ENCODE data around the gene MORN2. TPM values are rescaled to one million over a fixed set of nuclear protein-coding genes. Genes with fewer than 3 reads are reported as not detected.

The MORN2 gene
- total and polyA plus RNA-seq, 9 of the 15 experiments (the other 6 are each of a cell fraction or from before 2014, with no cell fraction given), result 10.4 to 39.5 (median 20.8) TPM

DNA sequence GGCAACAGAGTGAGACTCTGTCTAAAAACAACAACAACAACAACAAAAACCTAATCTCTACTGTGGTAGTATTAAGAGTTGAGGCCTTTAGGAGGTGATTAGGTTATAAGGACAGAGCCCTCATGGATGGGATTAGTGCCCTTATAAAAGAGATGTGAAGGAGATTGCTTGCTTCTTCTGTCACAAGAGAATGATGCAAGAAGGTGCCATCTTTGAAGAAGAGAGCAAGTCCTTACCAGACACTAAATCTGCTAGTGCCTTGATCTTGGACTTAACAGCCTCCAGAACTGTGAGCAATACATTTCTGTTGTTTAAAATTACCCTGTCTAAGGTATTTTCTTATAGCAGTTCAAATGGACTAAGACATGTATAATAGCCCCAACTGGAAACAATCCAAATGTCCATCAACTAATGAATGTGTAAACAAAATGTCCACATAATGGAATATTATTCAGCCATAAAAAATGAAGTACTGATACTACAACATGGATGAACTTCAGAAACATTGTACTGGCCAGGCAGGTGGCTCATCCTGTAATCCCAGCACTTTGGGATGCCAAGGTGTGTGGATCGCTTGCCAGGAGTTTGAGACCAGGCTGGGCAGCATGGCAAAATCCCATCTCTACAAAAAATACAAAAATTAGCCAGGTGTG lies 12.3 kb downstream of the MORN2 start:
- no TSS peak for BruUV-seq (replicated peaks)
- in situ Hi-C loops (cut with MboI) (no loop called here), intact Hi-C loops (cut with micrococcal nuclease) (no loop called here)
- no peaks in the 10 kb centered on the region for H3K36me3 ChIP-seq (ENCODE audit: control insufficient read depth, insufficient read depth, low read length)
- no peak overlapping the region for H3K9ac ChIP-seq (ENCODE audit: insufficient read depth in 1 of 2, low read depth in 2 of 2, low read length in 2 of 2)
- CTCF ChIA-PET (ENCODE audit: low intra/inter-chr PET ratio), result no interaction called here
- TF ChIP-seq MTA2 (IDR thresholded peaks at IDR 0.05; ENCODE audit: low read depth) (no peak), TRIM24 (IDR thresholded peaks at IDR 0.05) (peak; percentile 86 to 90; a peak in 2 of 4 replicates), KLF13 (tag; IDR thresholded peaks at IDR 0.05; ENCODE audit: borderline replicate concordance, low read depth) (no peak), ZNF146 (CRISPR knock-in tag; IDR thresholded peaks at IDR 0.05; ENCODE audit: unreplicated experiment) (peak; percentile 56), ZNF121 (CRISPR knock-in tag; conservative IDR thresholded peaks at IDR 0.05) (peak; percentile 34; the same call in 1 of the 2 replicates), SNRNP70 (optimal IDR thresholded peaks at IDR 0.05; ENCODE audit: low read depth, low read length) (no peak), HMG20A (CRISPR knock-in tag; conservative IDR thresholded peaks at IDR 0.05) (no peak), SRSF9 (IDR thresholded peaks at IDR 0.05; ENCODE audit: borderline replicate concordance, low read depth, low read length) (no peak), CEBPG (CRISPR knock-in tag; IDR thresholded peaks at IDR 0.05) (peak; percentile 67; the same call in 1 of the 2 replicates), CEBPG (tag; conservative IDR thresholded peaks at IDR 0.05 in 1 of 2, IDR thresholded peaks at IDR 0.05 in 1 of 2) (peak in 1 of 2 experiments; percentile 53; a peak in 1 of 4 replicates), PRMT5 (CRISPR knock-in tag; IDR thresholded peaks at IDR 0.05) (no peak)
- TF ChIP-seq, protein P1, sequence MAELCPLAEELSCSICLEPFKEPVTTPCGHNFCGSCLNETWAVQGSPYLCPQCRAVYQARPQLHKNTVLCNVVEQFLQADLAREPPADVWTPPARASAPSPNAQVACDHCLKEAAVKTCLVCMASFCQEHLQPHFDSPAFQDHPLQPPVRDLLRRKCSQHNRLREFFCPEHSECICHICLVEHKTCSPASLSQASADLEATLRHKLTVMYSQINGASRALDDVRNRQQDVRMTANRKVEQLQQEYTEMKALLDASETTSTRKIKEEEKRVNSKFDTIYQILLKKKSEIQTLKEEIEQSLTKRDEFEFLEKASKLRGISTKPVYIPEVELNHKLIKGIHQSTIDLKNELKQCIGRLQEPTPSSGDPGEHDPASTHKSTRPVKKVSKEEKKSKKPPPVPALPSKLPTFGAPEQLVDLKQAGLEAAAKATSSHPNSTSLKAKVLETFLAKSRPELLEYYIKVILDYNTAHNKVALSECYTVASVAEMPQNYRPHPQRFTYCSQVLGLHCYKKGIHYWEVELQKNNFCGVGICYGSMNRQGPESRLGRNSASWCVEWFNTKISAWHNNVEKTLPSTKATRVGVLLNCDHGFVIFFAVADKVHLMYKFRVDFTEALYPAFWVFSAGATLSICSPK (IDR thresholded peaks at IDR 0.05; ENCODE audit: borderline replicate concordance), result no peak
- TF ChIP-seq, protein P2, sequence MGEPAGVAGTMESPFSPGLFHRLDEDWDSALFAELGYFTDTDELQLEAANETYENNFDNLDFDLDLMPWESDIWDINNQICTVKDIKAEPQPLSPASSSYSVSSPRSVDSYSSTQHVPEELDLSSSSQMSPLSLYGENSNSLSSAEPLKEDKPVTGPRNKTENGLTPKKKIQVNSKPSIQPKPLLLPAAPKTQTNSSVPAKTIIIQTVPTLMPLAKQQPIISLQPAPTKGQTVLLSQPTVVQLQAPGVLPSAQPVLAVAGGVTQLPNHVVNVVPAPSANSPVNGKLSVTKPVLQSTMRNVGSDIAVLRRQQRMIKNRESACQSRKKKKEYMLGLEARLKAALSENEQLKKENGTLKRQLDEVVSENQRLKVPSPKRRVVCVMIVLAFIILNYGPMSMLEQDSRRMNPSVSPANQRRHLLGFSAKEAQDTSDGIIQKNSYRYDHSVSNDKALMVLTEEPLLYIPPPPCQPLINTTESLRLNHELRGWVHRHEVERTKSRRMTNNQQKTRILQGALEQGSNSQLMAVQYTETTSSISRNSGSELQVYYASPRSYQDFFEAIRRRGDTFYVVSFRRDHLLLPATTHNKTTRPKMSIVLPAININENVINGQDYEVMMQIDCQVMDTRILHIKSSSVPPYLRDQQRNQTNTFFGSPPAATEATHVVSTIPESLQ (CRISPR knock-in tag; IDR thresholded peaks at IDR 0.05), result no peak
- TF ChIP-seq, protein P3, sequence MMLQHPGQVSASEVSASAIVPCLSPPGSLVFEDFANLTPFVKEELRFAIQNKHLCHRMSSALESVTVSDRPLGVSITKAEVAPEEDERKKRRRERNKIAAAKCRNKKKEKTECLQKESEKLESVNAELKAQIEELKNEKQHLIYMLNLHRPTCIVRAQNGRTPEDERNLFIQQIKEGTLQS (IDR thresholded peaks at IDR 0.05), result peak; percentile 38
- TF ChIP-seq, protein P3 (CRISPR knock-in tag; conservative IDR thresholded peaks at IDR 0.05), result no peak
- TF ChIP-seq, protein P4, sequence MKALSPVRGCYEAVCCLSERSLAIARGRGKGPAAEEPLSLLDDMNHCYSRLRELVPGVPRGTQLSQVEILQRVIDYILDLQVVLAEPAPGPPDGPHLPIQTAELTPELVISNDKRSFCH (CRISPR knock-in tag; IDR thresholded peaks at IDR 0.05), result no peak
- TF ChIP-seq, protein P4 (tag; IDR thresholded peaks at IDR 0.05), result no peak
- DNase-seq (ENCODE audit: extremely low read depth in 1 of 4, low spot score in 3 of 4) (no peak), ATAC-seq (no peak), FAIRE-seq (no peak)
- WGBS (ENCODE audit: insufficient coverage, low coverage, missing lambda C conversion rate), result 69% methylated on average over 1 of the region's 1 CpG
- no peaks in the 10 kb centered on the region for H4K20me1 ChIP-seq (replicated peaks; ENCODE audit: control insufficient read depth, insufficient read depth, low read length)
- H3K4me1 ChIP-seq (replicated peaks in 1 of 2; ENCODE audit: control insufficient read depth in 2 of 2, insufficient read depth in 2 of 2, low read length in 2 of 2), result no peaks in the 10 kb centered on the region; a peak in 1 of 5 replicates
- H3K4me3 ChIP-seq, result no peak overlapping the region
- H3K4me2 ChIP-seq (ENCODE audit: insufficient read depth, low read length), result no peak overlapping the region
- no peak overlapping the region for H3K27ac ChIP-seq (ENCODE audit: extremely low read depth, low read depth, low read length)
- H2AFZ ChIP-seq (ENCODE audit: low read depth, low read length), result 0 out of 2 replicates have a peak overlapping the region, but pooled peaks have one; percentile 57
- H3K79me2 ChIP-seq (ENCODE audit: control insufficient read depth, insufficient read depth, low read length), result no peaks in the 10 kb centered on the region
- no peaks in the 10 kb centered on the region for H3K9me1 ChIP-seq (ENCODE audit: control insufficient read depth, insufficient read depth, low read length)
- H3K27me3 ChIP-seq (ENCODE audit: control insufficient read depth in 2 of 2, insufficient read depth in 2 of 2, low read length in 2 of 2), result peaks cover under 1 to 3% of the 10 kb centered on the region in 2 experiments; a peak in 2 of 5 replicates
- POLR2A ChIA-PET, result no interaction called here
- H3K9me3 ChIP-seq (replicated peaks; ENCODE audit: control insufficient read depth, insufficient read depth, low read depth, low read length), result no peaks in the 10 kb centered on the region

All from K562 (cell line).